Activated naive CD8-positive, alpha-beta T cell treated with anti-CD3 and anti-CD28 coated beads for 36 hours (primary cell): ENCODE data around the gene NXPE4. TPM values are rescaled to one million over a fixed set of nuclear protein-coding genes. Genes with fewer than 3 reads are reported as not detected.

Experiments
- DNase-seq: peaks from one replicate; pipeline ENCODE4 v3.0.0; 2021
- H3K27ac Mint-ChIP-seq: one replicate; pipeline ENCODE4 v1.8.0; 2022; ENCODE audit warnings: mild to moderate bottlenecking, moderate library complexity, mixed read lengths
- H3K27me3 Mint-ChIP-seq: one replicate; pipeline ENCODE4 v1.8.0; 2022; ENCODE audit warnings: mild to moderate bottlenecking, mixed read lengths
- H3K36me3 Mint-ChIP-seq: one replicate; pipeline ENCODE4 v1.8.0; 2021; ENCODE audit warnings: mild to moderate bottlenecking, mixed read lengths
- H3K4me1 Mint-ChIP-seq: one replicate; pipeline ENCODE4 v1.8.0; 2021; ENCODE audit warnings: mixed read lengths
- H3K4me3 Mint-ChIP-seq: one replicate; pipeline ENCODE4 v1.8.0; 2022; ENCODE audit warnings: mild to moderate bottlenecking, moderate library complexity, mixed read lengths
- H3K9me3 Mint-ChIP-seq: one replicate; pipeline ENCODE4 v1.8.0; 2022; ENCODE audit warnings: mixed read lengths
- total RNA-seq, 2 experiments: library from RNA; stranded (reverse); gene quantifications; one replicate each; pipeline ENCODE4 v1.2.3, GENCODE V29; 2021

NXPE4 gene
- total RNA-seq, 2 experiments from 2014 or later, result not detected

- no peak overlapping the region for H3K27ac Mint-ChIP-seq
- H3K36me3 Mint-ChIP-seq, result no peaks in the 10 kb centered on the region
- DNase-seq, result no peak
- H3K9me3 Mint-ChIP-seq, result peaks cover 10% of the 10 kb centered on the region
- H3K4me1 Mint-ChIP-seq, result no peaks in the 10 kb centered on the region
- no peak overlapping the region for H3K4me3 Mint-ChIP-seq
- H3K27me3 Mint-ChIP-seq, result no peaks in the 10 kb centered on the region
Observed at GRCh38 chr11:114525682-114526081, 69.9 kb downstream of the NXPE4 start.

GRCh38 chr11:114524122-114524521, 71.5 kb downstream of the NXPE4 start:
- no peaks in the 10 kb centered on the region for H3K4me1 Mint-ChIP-seq
- no peaks in the 10 kb centered on the region for H3K36me3 Mint-ChIP-seq
- no peak overlapping the region for H3K4me3 Mint-ChIP-seq
- peaks cover 6% of the 10 kb centered on the region for H3K27me3 Mint-ChIP-seq
- peaks cover 10% of the 10 kb centered on the region for H3K9me3 Mint-ChIP-seq
- no peak for DNase-seq
- no peak overlapping the region for H3K27ac Mint-ChIP-seq

- H3K27ac Mint-ChIP-seq, result no peak overlapping the region
- no peaks in the 10 kb centered on the region for H3K4me1 Mint-ChIP-seq
- DNase-seq, result no peak
- H3K27me3 Mint-ChIP-seq, result peaks cover 6% of the 10 kb centered on the region
- H3K4me3 Mint-ChIP-seq, result no peak overlapping the region
- no peaks in the 10 kb centered on the region for H3K36me3 Mint-ChIP-seq
- peaks cover 10% of the 10 kb centered on the region for H3K9me3 Mint-ChIP-seq
Observed at GRCh38 chr11:114522818-114523217, 72.8 kb downstream of the NXPE4 start.

Other genes starting within 250 kb of the NXPE4 start
- gene C11orf71, start 195.3 kb downstream of the NXPE4 start, total RNA-seq, result 1 to 10 TPM; 5.7 to 6.2 TPM
- gene RBM7, start 195.1 kb downstream of the NXPE4 start, total RNA-seq, result 10 to 100 TPM; 45.4 to 47.3 TPM
- gene REXO2, start 156.3 kb downstream of the NXPE4 start, total RNA-seq, result 10 to 100 TPM; 68.9 to 71.7 TPM
- not detected for gene NXPE1, start 35.9 kb downstream of the NXPE4 start, total RNA-seq
- gene NXPE2, start 82.7 kb upstream of the NXPE4 start, total RNA-seq, result not detected